HG03045 (cell line): ENCODE data around the gene FOXB1.

Source experiments
- ATAC-seq: cut with Tn5 transposase; IDR thresholded peaks from one replicate; pipeline ENCODE4 v1.9.1; 2021; ENCODE audit warnings: mild to moderate bottlenecking, moderate library complexity; ENCODE audit not compliant: unreplicated experiment

The FOXB1 gene

GRCh38 chr15:59998305-59998949 is 5.7 kb upstream of the FOXB1 start:
- ATAC-seq = no peak

GRCh38 chr15:59998950-59999611 is 5.0 kb upstream of the FOXB1 start:
- no peak for ATAC-seq

GRCh38 chr15:59999612-60000112 is 4.4 kb upstream of the FOXB1 start:
- no peak for ATAC-seq

- ATAC-seq = no peak
Observed at GRCh38 chr15:60000113-60000823, 3.8 kb upstream of the FOXB1 start.

- ATAC-seq = no peak
Observed at GRCh38 chr15:60000824-60001609, 3.1 kb upstream of the FOXB1 start.

- no peak for ATAC-seq
Observed at GRCh38 chr15:60001610-60002527, 2.2 kb upstream of the FOXB1 start.

GRCh38 chr15:60002528-60003218 is 1.4 kb upstream of the FOXB1 start:
- ATAC-seq = no peak

- no peak for ATAC-seq
Observed at GRCh38 chr15:60003243-60004008, 685 bp upstream of the FOXB1 start.

GRCh38 chr15:60004846-60005351 is 788 bp downstream of the FOXB1 start:
- no peak for ATAC-seq

- no peak for ATAC-seq
Observed at GRCh38 chr15:60005352-60006202, 1.5 kb downstream of the FOXB1 start.

GRCh38 chr15:60006203-60006862 is 2.2 kb downstream of the FOXB1 start:
- ATAC-seq = peak; percentile 69

- ATAC-seq = no peak
Observed at GRCh38 chr15:60006873-60007272, 2.8 kb downstream of the FOXB1 start.

- no peak for ATAC-seq
Observed at GRCh38 chr15:60009124-60009960, 5.2 kb downstream of the FOXB1 start.

- no peak for ATAC-seq
Observed at GRCh38 chr15:60009980-60010732, 6.0 kb downstream of the FOXB1 start.

- no peak for ATAC-seq
Observed at GRCh38 chr15:60010858-60011257, 6.7 kb downstream of the FOXB1 start.
